SH-SY5Y (cell line): ENCODE data around the gene CDH22.

Experiments used
- GATA2 ChIP-seq: IDR thresholded peaks from 2 replicates; pipeline ENCODE4 v1.6.1; 2011; ENCODE audit warnings: mild to moderate bottlenecking, low read depth, low read length
- GATA3 ChIP-seq: IDR thresholded peaks from 2 replicates; pipeline ENCODE4 v1.6.1; 2011; ENCODE audit warnings: low read depth, mild to moderate bottlenecking, low read length, moderate library complexity

DNA sequence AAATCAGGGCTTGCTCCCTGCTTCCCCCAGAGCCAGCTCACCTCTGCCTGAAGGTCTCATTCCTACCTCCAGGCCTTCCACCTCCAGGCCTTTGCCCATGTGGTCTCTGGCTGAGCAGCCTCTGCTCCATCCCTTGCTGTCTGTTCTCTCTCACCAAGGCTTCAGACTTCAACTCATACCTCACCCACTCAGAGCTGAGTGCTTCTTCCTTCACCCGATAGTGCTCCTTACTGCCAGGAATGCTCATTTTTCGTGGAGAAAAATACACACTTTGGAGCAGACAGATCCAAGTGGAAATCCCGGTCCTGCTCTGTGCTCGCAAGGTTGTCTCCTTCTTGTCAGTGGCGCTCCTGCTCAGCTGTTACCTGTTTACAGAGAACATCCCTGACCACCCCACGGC, 7.0 kb upstream of the CDH22 start:
- no peak for TF ChIP-seq GATA2
- TF ChIP-seq GATA3, result no peak
